ENCODE data around the gene OGDH.

Gene OGDH

GRCh38 chr7:44629829-44630522, 23.5 kb downstream of the OGDH start:
- TF ChIP-seq SIN3A (IDR thresholded peaks at IDR 0.05; ENCODE audit: borderline replicate concordance, insufficient read depth, low read length) (no peak), FOXP2 (optimal IDR thresholded peaks at IDR 0.05; ENCODE audit: borderline replicate concordance, extremely low read depth, extremely low read length, insufficient read depth) (no peak), REST (IDR thresholded peaks at IDR 0.05; ENCODE audit: insufficient read depth in 1 of 2, low read depth in 2 of 2, low read length in 2 of 2) (no peak)

- TF ChIP-seq FOXP2 (optimal IDR thresholded peaks at IDR 0.05; ENCODE audit: borderline replicate concordance, extremely low read depth, extremely low read length, insufficient read depth) (no peak), TAF1 (IDR thresholded peaks at IDR 0.05; ENCODE audit: borderline replicate concordance, insufficient read depth, low read length) (no peak), POLR2AphosphoS5 (IDR thresholded peaks at IDR 0.05; ENCODE audit: low read depth, low read length) (no peak), REST (IDR thresholded peaks at IDR 0.05; ENCODE audit: insufficient read depth in 1 of 2, low read depth in 2 of 2, low read length in 2 of 2) (no peak)
Measured at GRCh38 chr7:44630792-44631457, 24.5 kb downstream of the OGDH start.

- TF ChIP-seq SIN3A (IDR thresholded peaks at IDR 0.05; ENCODE audit: borderline replicate concordance, insufficient read depth, low read length): no peak
- no peak for TF ChIP-seq POLR2AphosphoS5 (IDR thresholded peaks at IDR 0.05; ENCODE audit: low read depth, low read length)
- no peak for TF ChIP-seq FOXP2 (optimal IDR thresholded peaks at IDR 0.05; ENCODE audit: borderline replicate concordance, extremely low read depth, extremely low read length, insufficient read depth)
- TF ChIP-seq REST (IDR thresholded peaks at IDR 0.05; ENCODE audit: insufficient read depth in 1 of 2, low read depth in 2 of 2, low read length in 2 of 2): no peak
- TF ChIP-seq TAF1 (IDR thresholded peaks at IDR 0.05; ENCODE audit: borderline replicate concordance, insufficient read depth, low read length): no peak
Measured at GRCh38 chr7:44631458-44632115, 25.2 kb downstream of the OGDH start.

- TF ChIP-seq SIN3A (IDR thresholded peaks at IDR 0.05; ENCODE audit: borderline replicate concordance, insufficient read depth, low read length) (no peak), REST (IDR thresholded peaks at IDR 0.05; ENCODE audit: insufficient read depth in 1 of 2, low read depth in 2 of 2, low read length in 2 of 2) (no peak), FOXP2 (optimal IDR thresholded peaks at IDR 0.05; ENCODE audit: borderline replicate concordance, extremely low read depth, extremely low read length, insufficient read depth) (no peak)
Measured at GRCh38 chr7:44632196-44632595, 25.8 kb downstream of the OGDH start.

Measured in PFSK-1 (cell line).